ENCODE results near the gene GCSH. TPM values are rescaled to one million over a fixed set of nuclear protein-coding genes. Genes with fewer than 3 reads are reported as not detected.

GCSH gene
- total RNA-seq, 1 donor from 2014 or later = 27.0 TPM

- peak overlapping the region; percentile 72 to 73 for H3K4me3 ChIP-seq
- TF ChIP-seq CTCF (IDR thresholded peaks at IDR 0.05) (no peak), POLR2AphosphoS5 (IDR thresholded peaks at IDR 0.05; ENCODE audit: insufficient read depth in 1 of 2, low read depth in 1 of 2) (no peak), POLR2A (IDR thresholded peaks at IDR 0.05) (no peak)
- DNase-seq (ENCODE audit: extremely low spot score in 2 of 2) = peak in 1 of 2 donors; percentile 90
- no peaks in the 10 kb centered on the region for H3K9me3 ChIP-seq
- H3K4me1 ChIP-seq = peaks cover 5% of the 10 kb centered on the region
- H3K36me3 ChIP-seq = no peaks in the 10 kb centered on the region
- intact Hi-C loops (cut with DNase I) = no loop called here
- no peaks in the 10 kb centered on the region for H3K27me3 ChIP-seq
- peak overlapping the region; percentile 93 for H3K27ac ChIP-seq
Measured at GRCh38 chr16:81076566-81077075, 19.6 kb downstream of the GCSH start.

GRCh38 chr16:81073560-81074330 lies 22.4 kb downstream of the GCSH start:
- no peak for TF ChIP-seq POLR2AphosphoS5 (IDR thresholded peaks at IDR 0.05; ENCODE audit: insufficient read depth in 1 of 2, low read depth in 1 of 2)
- TF ChIP-seq CTCF (IDR thresholded peaks at IDR 0.05) = no peak
- TF ChIP-seq POLR2A (IDR thresholded peaks at IDR 0.05) = no peak
- Histone ChIP-seq H3K36me3 (no peaks in the 10 kb centered on the region), H3K4me3 (no peak overlapping the region), H3K9me3 (no peaks in the 10 kb centered on the region), H3K4me1 (peaks cover 5% of the 10 kb centered on the region), H3K27ac (no peak overlapping the region), H3K27me3 (no peaks in the 10 kb centered on the region)
- intact Hi-C loops (cut with DNase I) = no loop called here
- DNase-seq (ENCODE audit: extremely low spot score in 2 of 2) = no peak

GRCh38 chr16:81071805-81072204 lies 24.4 kb downstream of the GCSH start:
- Histone ChIP-seq H3K4me3 (no peak overlapping the region), H3K27me3 (no peaks in the 10 kb centered on the region), H3K27ac (no peak overlapping the region), H3K4me1 (peaks cover 2% of the 10 kb centered on the region), H3K9me3 (no peaks in the 10 kb centered on the region), H3K36me3 (no peaks in the 10 kb centered on the region)
- TF ChIP-seq POLR2A (IDR thresholded peaks at IDR 0.05) (no peak), POLR2AphosphoS5 (IDR thresholded peaks at IDR 0.05; ENCODE audit: insufficient read depth in 1 of 2, low read depth in 1 of 2) (no peak), CTCF (IDR thresholded peaks at IDR 0.05) (no peak)
- no peak for DNase-seq (ENCODE audit: extremely low spot score in 2 of 2)
- intact Hi-C loops (cut with DNase I) = no loop called here

- no peaks in the 10 kb centered on the region for H3K36me3 ChIP-seq
- H3K27me3 ChIP-seq = no peaks in the 10 kb centered on the region
- intact Hi-C loops (cut with DNase I) = no loop called here
- no peak overlapping the region for H3K27ac ChIP-seq
- peaks cover 10% of the 10 kb centered on the region for H3K4me1 ChIP-seq
- TF ChIP-seq POLR2AphosphoS5 (IDR thresholded peaks at IDR 0.05; ENCODE audit: insufficient read depth in 1 of 2, low read depth in 1 of 2) (no peak), CTCF (IDR thresholded peaks at IDR 0.05) (no peak), POLR2A (IDR thresholded peaks at IDR 0.05) (no peak)
- no peak for DNase-seq (ENCODE audit: extremely low spot score in 2 of 2)
- H3K9me3 ChIP-seq = no peaks in the 10 kb centered on the region
- H3K4me3 ChIP-seq = no peak overlapping the region
Measured at GRCh38 chr16:81070979-81071378, 25.2 kb downstream of the GCSH start.

- DNase-seq (ENCODE audit: extremely low spot score in 2 of 2) = no peak
- Histone ChIP-seq H3K4me1 (peaks cover 10% of the 10 kb centered on the region), H3K9me3 (no peaks in the 10 kb centered on the region), H3K27ac (no peak overlapping the region), H3K4me3 (no peak overlapping the region), H3K36me3 (no peaks in the 10 kb centered on the region), H3K27me3 (no peaks in the 10 kb centered on the region)
- no peak for TF ChIP-seq POLR2A (IDR thresholded peaks at IDR 0.05)
- TF ChIP-seq CTCF (IDR thresholded peaks at IDR 0.05) = no peak
- no peak for TF ChIP-seq POLR2AphosphoS5 (IDR thresholded peaks at IDR 0.05; ENCODE audit: insufficient read depth in 1 of 2, low read depth in 1 of 2)
- intact Hi-C loops (cut with DNase I) = no loop called here
Measured at GRCh38 chr16:81069063-81069462, 27.1 kb downstream of the GCSH start.
